Stimulated activated CD4-positive, alpha-beta T cell treated with anti-CD3 and anti-CD28 coated beads, Interleukin-4, amount 100 ng/mL, for 48 hours (primary cell): ENCODE measurements around the gene ATRAID.
"Not testable (repeated sequence)": the region's sequence is repeated elsewhere in the genome, so short reads cannot be mapped to it uniquely, and the experiment has no call there.

Experiments used
- DNase-seq, 2 donors: peaks; one replicate each; pipeline ENCODE4 v3.0.0-alpha.2; 2020; ENCODE audit warnings: low read depth in 2 of 2

Gene ATRAID, protein sequence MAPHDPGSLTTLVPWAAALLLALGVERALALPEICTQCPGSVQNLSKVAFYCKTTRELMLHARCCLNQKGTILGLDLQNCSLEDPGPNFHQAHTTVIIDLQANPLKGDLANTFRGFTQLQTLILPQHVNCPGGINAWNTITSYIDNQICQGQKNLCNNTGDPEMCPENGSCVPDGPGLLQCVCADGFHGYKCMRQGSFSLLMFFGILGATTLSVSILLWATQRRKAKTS

GRCh38 chr2:27211943-27212625 is at the start of gene ATRAID, which contains the start of gene SLC5A6:
TSS of gene ATRAID (plus strand) at chr2:27212041. CDS start at chr2:27212369, 328 bp downstream.
TSS of gene SLC5A6 (minus strand) at chr2:27212268. CDS start at chr2:27207650, 4,618 bp downstream.
- peak; percentile 80 to 85 for DNase-seq

- DNase-seq, result no peak
Observed at GRCh38 chr2:27162151-27163121, 49.4 kb upstream of the ATRAID start.

- DNase-seq, result no peak
Observed at GRCh38 chr2:27164960-27165763, 46.7 kb upstream of the ATRAID start.

GRCh38 chr2:27170581-27171337 is 41.1 kb upstream of the ATRAID start:
- DNase-seq, result no peak

- DNase-seq, result no peak
Observed at GRCh38 chr2:27171351-27171848, 40.4 kb upstream of the ATRAID start.

GRCh38 chr2:27174638-27175037 is 37.2 kb upstream of the ATRAID start:
- DNase-seq, result no peak

DNA sequence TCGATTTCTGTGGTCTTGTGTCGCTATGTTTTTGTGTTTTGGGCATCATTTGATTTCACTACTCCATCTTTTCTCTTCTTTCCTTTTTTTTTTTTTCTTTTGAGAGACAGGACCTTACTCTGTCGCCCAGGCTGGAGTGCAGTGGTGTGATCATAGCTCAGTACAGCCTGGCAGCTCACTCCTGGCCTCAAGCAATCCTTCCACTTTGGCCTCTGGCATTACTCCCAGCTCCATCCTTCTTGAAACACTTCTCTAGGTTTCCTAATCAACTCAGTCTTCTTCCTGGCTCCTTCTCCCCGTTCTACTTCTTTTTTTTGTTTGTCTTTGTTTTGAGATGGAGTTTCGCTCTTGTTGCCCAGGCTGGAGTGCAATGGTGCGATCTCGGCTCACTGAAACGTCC is 36.5 kb upstream of the ATRAID start:
- no peak for DNase-seq

GRCh38 chr2:27175781-27176180 is 36.1 kb upstream of the ATRAID start:
- not testable (repeated sequence) for DNase-seq

- no peak for DNase-seq
Observed at GRCh38 chr2:27177441-27178351, 34.1 kb upstream of the ATRAID start.

- DNase-seq, result no peak
Observed at GRCh38 chr2:27178469-27178868, 33.4 kb upstream of the ATRAID start.

DNA sequence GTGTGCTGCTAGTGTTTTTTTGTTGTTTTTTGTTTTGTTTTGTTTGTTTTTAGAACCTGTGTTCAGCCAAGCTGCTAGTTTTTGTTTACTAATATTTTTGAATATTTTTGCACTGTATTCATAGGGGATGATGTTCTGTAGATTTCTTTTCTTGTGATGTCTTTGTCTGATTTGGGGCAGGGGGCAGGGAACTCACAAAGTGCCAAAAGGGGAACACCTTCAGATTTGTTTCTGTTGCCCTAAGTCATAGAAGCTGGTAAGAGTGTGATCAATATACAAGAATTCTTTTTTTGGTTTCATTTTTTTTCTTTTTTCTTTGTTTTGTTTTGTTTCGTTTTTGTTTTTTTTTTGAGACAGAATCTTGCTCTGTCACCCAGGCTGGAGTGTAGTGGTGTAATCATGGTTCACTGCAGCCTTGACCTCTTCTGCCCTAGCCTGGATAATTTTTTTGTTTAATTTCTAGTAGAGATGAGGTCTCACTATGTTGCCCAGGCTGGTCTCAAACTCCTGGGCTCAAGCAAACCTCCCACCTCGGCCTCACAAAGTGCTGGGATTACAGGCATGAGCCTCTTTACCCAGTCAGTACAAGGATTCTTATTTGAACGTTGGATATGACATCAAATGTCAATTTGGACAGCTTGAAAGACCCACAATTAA is 32.4 kb upstream of the ATRAID start:
- no peak for DNase-seq

DNA sequence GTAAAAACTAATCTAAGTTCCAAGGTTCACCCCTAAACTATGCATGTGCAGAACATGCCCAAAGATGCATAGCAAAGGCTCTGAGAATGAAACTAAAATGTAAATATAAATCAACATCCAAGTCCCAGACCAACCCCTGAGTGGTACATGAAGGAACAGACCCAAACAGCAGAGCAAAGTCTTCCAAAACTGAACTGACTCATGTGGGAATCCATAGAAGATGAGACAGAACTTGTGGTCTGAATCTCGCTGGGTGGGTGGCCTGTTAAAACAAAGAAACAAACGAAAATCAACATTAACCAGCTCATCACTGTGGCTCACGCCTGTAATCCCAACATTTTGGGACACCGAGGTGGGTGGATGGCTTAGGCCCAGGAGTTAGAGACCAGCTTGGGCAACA is 29.5 kb upstream of the ATRAID start:
- DNase-seq, result no peak

DNA sequence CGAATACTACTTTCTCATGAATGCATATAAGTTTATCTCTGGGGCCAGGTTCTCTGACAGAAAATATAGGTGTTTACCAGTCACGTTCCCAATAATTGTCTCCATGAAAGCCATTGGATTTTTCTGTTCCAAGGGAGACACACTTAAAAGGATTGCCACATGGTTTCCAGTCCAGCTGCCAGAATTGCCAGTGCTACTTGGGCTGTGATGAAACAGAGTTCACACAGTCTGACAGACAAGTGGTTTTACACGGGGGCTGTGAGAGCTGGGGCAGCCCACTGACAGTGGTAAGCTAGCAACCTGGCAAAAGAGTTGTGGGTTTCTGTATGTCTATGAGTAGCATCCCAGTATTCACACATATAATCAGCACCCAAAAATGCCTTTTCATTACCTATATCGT is 27.7 kb upstream of the ATRAID start:
- DNase-seq, result no peak

GRCh38 chr2:27185331-27186026 is 26.4 kb upstream of the ATRAID start:
- DNase-seq, result no peak

DNA sequence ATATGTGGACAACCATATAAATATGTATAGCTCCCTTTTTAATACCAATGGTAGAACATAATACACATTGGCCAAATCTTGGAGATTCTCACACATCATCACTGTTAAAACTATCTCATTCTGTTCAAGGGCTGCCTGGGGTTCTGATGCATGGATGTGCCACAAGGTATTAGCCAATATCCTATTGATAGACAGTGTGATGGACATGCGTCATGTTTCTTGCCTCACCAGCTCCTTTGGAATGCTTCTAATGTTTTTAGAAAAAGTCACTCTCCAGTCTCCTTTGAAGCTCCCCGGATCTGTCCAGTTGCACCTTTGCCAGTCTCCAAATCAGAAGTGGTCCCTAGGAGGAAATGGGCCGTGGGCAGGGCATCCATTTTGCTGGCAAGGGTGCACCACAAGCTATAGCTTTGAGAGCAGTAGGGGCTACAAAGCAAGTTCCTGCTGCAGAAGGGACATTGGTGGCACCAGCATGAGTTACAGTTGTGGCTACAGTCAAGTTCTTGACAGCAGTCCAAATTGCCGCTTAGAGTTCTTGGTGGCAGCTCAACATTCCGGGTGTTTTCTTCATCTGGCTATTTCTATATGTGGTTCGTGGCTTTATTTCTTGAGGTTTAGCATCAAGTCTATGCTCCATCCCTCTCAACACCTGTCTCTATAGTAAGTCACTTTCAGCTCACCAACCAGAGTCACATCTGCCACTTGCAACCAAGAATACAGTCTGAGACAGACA is 25.1 kb upstream of the ATRAID start:
- no peak for DNase-seq

- DNase-seq, result no peak
Observed at GRCh38 chr2:27189989-27190388, 21.9 kb upstream of the ATRAID start.

GRCh38 chr2:27191070-27191829 is 20.6 kb upstream of the ATRAID start:
- DNase-seq, result peak in 1 of 2 donors; percentile 7
